ENCODE measurements around the gene PAQR6. TPM values are rescaled to one million over a fixed set of nuclear protein-coding genes. Genes with fewer than 3 reads are reported as not detected.

The PAQR6 gene
- total RNA-seq, 1 experiment from 2014 or later, result 0.92 TPM

- H3K27me3 ChIP-seq (ENCODE audit: control insufficient read depth, insufficient read depth, low read length), result no peaks in the 10 kb centered on the region
- H3K4me1 ChIP-seq (ENCODE audit: control insufficient read depth, insufficient read depth, low read length), result peaks cover 10% of the 10 kb centered on the region
- peak overlapping the region; percentile 12; the same call in 1 of the 2 replicates for H3K27ac ChIP-seq (ENCODE audit: low read length)
- no peak overlapping the region for H3K4me3 ChIP-seq (ENCODE audit: low read depth in 2 of 2, low read length in 2 of 2)
- no peak for TF ChIP-seq REST (IDR thresholded peaks at IDR 0.05; ENCODE audit: insufficient read depth in 1 of 2, low read depth in 2 of 2, low read length in 1 of 2)
- TF ChIP-seq CTCF (IDR thresholded peaks at IDR 0.05), result no peak
- TF ChIP-seq POLR2AphosphoS5 (IDR thresholded peaks at IDR 0.05; ENCODE audit: low read depth, low read length), result no peak
- no peak for TF ChIP-seq TCF7L2 (IDR thresholded peaks at IDR 0.05; ENCODE audit: low read depth, low read length)
- no peak for TF ChIP-seq SIN3A (IDR thresholded peaks at IDR 0.05; ENCODE audit: borderline replicate concordance, insufficient read depth, low read depth, low read length)
- no peaks in the 10 kb centered on the region for H3K9me3 ChIP-seq (ENCODE audit: control insufficient read depth, insufficient read depth, low read depth, low read length)
- POLR2A ChIA-PET, result no interaction called here
- intact Hi-C loops (cut with micrococcal nuclease; ENCODE audit: unreplicated experiment) (no loop called here), in situ Hi-C loops (cut with HindIII; ENCODE audit: low pct_unique_long_range_greater_than_20kb, low sequenced_read_pairs) (no loop called here)
- BruUV-seq (replicated peaks), result no TSS peak
- DNase-seq (ENCODE audit: low read depth, low spot score) (no peak), ATAC-seq (peak; percentile 12)
- peaks cover 34% of the 10 kb centered on the region for H3K36me3 ChIP-seq (ENCODE audit: control insufficient read depth, insufficient read depth, low read length)
- CTCF ChIA-PET, result interaction anchor here (1.0 kb wide), 1 partner anchor 11 kb away, joined by 3 read pairs; no protein-coding TSS in a partner anchor
Observed at GRCh38 chr1:156263288-156263655, 15.4 kb upstream of the PAQR6 start.

GRCh38 chr1:156262461-156263287, 14.8 kb upstream of the PAQR6 start:
- in situ Hi-C loops (cut with HindIII; ENCODE audit: low pct_unique_long_range_greater_than_20kb, low sequenced_read_pairs), result no loop called here
- ATAC-seq (peak; percentile 80), DNase-seq (ENCODE audit: low read depth, low spot score) (peak; percentile 68)

GRCh38 chr1:156260896-156261295, 13.0 kb upstream of the PAQR6 start:
- intact Hi-C loops (cut with micrococcal nuclease; ENCODE audit: unreplicated experiment), result no loop called here
- Histone ChIP-seq H3K27me3 (ENCODE audit: control insufficient read depth, insufficient read depth, low read length) (no peaks in the 10 kb centered on the region), H3K4me1 (ENCODE audit: control insufficient read depth, insufficient read depth, low read length) (peaks cover 10% of the 10 kb centered on the region), H3K36me3 (ENCODE audit: control insufficient read depth, insufficient read depth, low read length) (peaks cover 24% of the 10 kb centered on the region), H3K9me3 (ENCODE audit: control insufficient read depth, insufficient read depth, low read depth, low read length) (no peaks in the 10 kb centered on the region), H3K4me3 (ENCODE audit: low read depth in 2 of 2, low read length in 2 of 2) (no peak overlapping the region), H3K27ac (ENCODE audit: low read length) (no peak overlapping the region)
- no TSS peak for BruUV-seq (replicated peaks)
- POLR2A ChIA-PET, result no interaction called here
- no peak for DNase-seq (ENCODE audit: low read depth, low spot score)
- no peak for TF ChIP-seq POLR2AphosphoS5 (IDR thresholded peaks at IDR 0.05; ENCODE audit: low read depth, low read length)
- TF ChIP-seq TCF7L2 (IDR thresholded peaks at IDR 0.05; ENCODE audit: low read depth, low read length), result no peak
- TF ChIP-seq SIN3A (IDR thresholded peaks at IDR 0.05; ENCODE audit: borderline replicate concordance, insufficient read depth, low read depth, low read length), result no peak
- no peak for TF ChIP-seq CTCF (IDR thresholded peaks at IDR 0.05)
- TF ChIP-seq REST (IDR thresholded peaks at IDR 0.05; ENCODE audit: insufficient read depth in 1 of 2, low read depth in 2 of 2, low read length in 1 of 2), result no peak
- ATAC-seq, result no peak
- in situ Hi-C loops (cut with HindIII; ENCODE audit: low pct_unique_long_range_greater_than_20kb, low sequenced_read_pairs), result no loop called here
- CTCF ChIA-PET, result no interaction called here

More at GRCh38 chr1:156262461-156263287, 14.8 kb upstream of the PAQR6 start:
- intact Hi-C loops (cut with micrococcal nuclease; ENCODE audit: unreplicated experiment), result no loop called here
- peaks cover 10% of the 10 kb centered on the region for H3K4me1 ChIP-seq (ENCODE audit: control insufficient read depth, insufficient read depth, low read length)
- H3K4me3 ChIP-seq (ENCODE audit: low read depth in 2 of 2, low read length in 2 of 2), result no peak overlapping the region
- no peak for TF ChIP-seq SIN3A (IDR thresholded peaks at IDR 0.05; ENCODE audit: borderline replicate concordance, insufficient read depth, low read depth, low read length)
- peaks cover 31% of the 10 kb centered on the region for H3K36me3 ChIP-seq (ENCODE audit: control insufficient read depth, insufficient read depth, low read length)
- CTCF ChIA-PET, result no interaction called here
- BruUV-seq (replicated peaks), result no TSS peak
- H3K27me3 ChIP-seq (ENCODE audit: control insufficient read depth, insufficient read depth, low read length), result no peaks in the 10 kb centered on the region
- POLR2A ChIA-PET, result no interaction called here
- no peaks in the 10 kb centered on the region for H3K9me3 ChIP-seq (ENCODE audit: control insufficient read depth, insufficient read depth, low read depth, low read length)
- peak overlapping the region; percentile 12; the same call in 1 of the 2 replicates for H3K27ac ChIP-seq (ENCODE audit: low read length)

All from Panc1 (cell line).